Neural crest cell (in vitro differentiated cells): ENCODE data around the gene INHBC. TPM values are rescaled to one million over a fixed set of nuclear protein-coding genes. Genes with fewer than 3 reads are reported as not detected.
A peak's percentile ranks its signal among the peaks of the same experiment; 100 is the strongest.

Experiments
- DNase-seq: peaks from one replicate; pipeline ENCODE4 v3.0.0; 2021; ENCODE audit warnings: low read depth, mixed read lengths, low spot score
- H3K27ac Mint-ChIP-seq: one replicate; pipeline ENCODE4 v1.8.0; 2021; ENCODE audit warnings: mild to moderate bottlenecking, mixed read lengths; ENCODE audit not compliant: unreplicated experiment
- H3K27me3 Mint-ChIP-seq: 2 replicates; pipeline ENCODE4 v1.8.0; 2021; ENCODE audit warnings: low read depth, mild to moderate bottlenecking, mixed read lengths
- H3K36me3 Mint-ChIP-seq: 2 replicates; pipeline ENCODE4 v1.8.0; 2021; ENCODE audit warnings: low read depth, mild to moderate bottlenecking, mixed read lengths
- H3K4me1 Mint-ChIP-seq: 2 replicates; pipeline ENCODE4 v1.8.0; 2021; ENCODE audit warnings: mixed read lengths
- H3K4me3 Mint-ChIP-seq: one replicate; pipeline ENCODE4 v1.8.0; 2021; ENCODE audit warnings: mild to moderate bottlenecking, mixed read lengths
- H3K9me3 Mint-ChIP-seq: 2 replicates; pipeline ENCODE4 v1.8.0; 2021; ENCODE audit warnings: mixed read lengths
- CTCF ChIP-seq: fragments of 200-600 bp; sonication (generic); conservative IDR thresholded peaks from 2 replicates; pipeline ENCODE4 v1.5.0; 2021; ENCODE audit warnings: antibody characterized with exemption, mild to moderate bottlenecking
- total RNA-seq: library from RNA; stranded (reverse); gene quantifications from 2 replicates; pipeline ENCODE4 v1.2.1, GENCODE V29; 2021

Gene INHBC
- total RNA-seq, 1 donor from 2014 or later, result not detected

GRCh38 chr12:57464569-57464968 lies 30.0 kb downstream of the INHBC start:
- peak overlapping the region; percentile 41 for H3K4me3 Mint-ChIP-seq
- no peaks in the 10 kb centered on the region for H3K36me3 Mint-ChIP-seq
- no peak for DNase-seq

GRCh38 chr12:57465030-57465746 lies 30.6 kb downstream of the INHBC start:
- Mint-ChIP-seq H3K36me3 (no peaks in the 10 kb centered on the region), H3K4me1 (peaks cover 22% of the 10 kb centered on the region), H3K9me3 (no peaks in the 10 kb centered on the region), H3K27me3 (peaks cover 88% of the 10 kb centered on the region), H3K4me3 (peak overlapping the region; percentile 41), H3K27ac (peak overlapping the region; percentile 12)
- DNase-seq, result no peak
- no peak for TF ChIP-seq CTCF

More at GRCh38 chr12:57464569-57464968, 30.0 kb downstream of the INHBC start:
- no peak overlapping the region for H3K27ac Mint-ChIP-seq
- TF ChIP-seq CTCF, result no peak
- H3K27me3 Mint-ChIP-seq, result peaks cover 87% of the 10 kb centered on the region
- H3K4me1 Mint-ChIP-seq, result peaks cover 26% of the 10 kb centered on the region
- no peaks in the 10 kb centered on the region for H3K9me3 Mint-ChIP-seq

- Mint-ChIP-seq H3K4me1 (peaks cover 16% of the 10 kb centered on the region), H3K4me3 (no peak overlapping the region), H3K27me3 (peaks cover 83% of the 10 kb centered on the region), H3K9me3 (no peaks in the 10 kb centered on the region), H3K27ac (no peak overlapping the region), H3K36me3 (no peaks in the 10 kb centered on the region)
- no peak for DNase-seq
- no peak for TF ChIP-seq CTCF
These were observed 31.3 kb downstream of the INHBC start for GRCh38 chr12:57465747-57466505.

- H3K27me3 Mint-ChIP-seq, result peaks cover 86% of the 10 kb centered on the region
- no peak overlapping the region for H3K4me3 Mint-ChIP-seq
- peak overlapping the region; percentile 85 for H3K27ac Mint-ChIP-seq
- H3K36me3 Mint-ChIP-seq, result no peaks in the 10 kb centered on the region
- TF ChIP-seq CTCF, result no peak
- H3K4me1 Mint-ChIP-seq, result peaks cover 6% of the 10 kb centered on the region
- no peak for DNase-seq
- no peaks in the 10 kb centered on the region for H3K9me3 Mint-ChIP-seq
These were observed 32.8 kb downstream of the INHBC start for GRCh38 chr12:57467212-57467874.

- Mint-ChIP-seq H3K27me3 (peaks cover 86% of the 10 kb centered on the region), H3K4me1 (peaks cover under 1% of the 10 kb centered on the region), H3K36me3 (no peaks in the 10 kb centered on the region), H3K4me3 (no peak overlapping the region), H3K9me3 (no peaks in the 10 kb centered on the region), H3K27ac (no peak overlapping the region)
- no peak for TF ChIP-seq CTCF
- no peak for DNase-seq
These were observed 33.3 kb downstream of the INHBC start for GRCh38 chr12:57467915-57468314.
